RPMI7951 (cell line): ENCODE measurements around the gene SNX9. TPM values are rescaled to one million over a fixed set of nuclear protein-coding genes. Genes with fewer than 3 reads are reported as not detected.

Experiments used
- DNase-seq: peaks from one replicate; pipeline ENCODE4 v3.0.0-alpha.2; 2012; ENCODE audit warnings: low read depth
- total RNA-seq: library from RNA; depleted of rRNA; stranded (reverse); fragments of >200 nt; shearing (Covaris generic); gene quantifications from 2 replicates; pipeline ENCODE4 v1.2.3, GENCODE V29; 2014

The SNX9 gene
- total RNA-seq, 1 experiment from 2014 or later, result 36.8 TPM

GRCh38 chr6:157978021-157978783 is 155.2 kb downstream of the SNX9 start:
- no peak for DNase-seq

GRCh38 chr6:157980288-157981131 is 157.5 kb downstream of the SNX9 start:
- DNase-seq, result no peak

GRCh38 chr6:157981132-157981394 is 158.0 kb downstream of the SNX9 start:
- DNase-seq, result no peak

GRCh38 chr6:157981395-157982101 is 158.5 kb downstream of the SNX9 start, which contains the start of gene SYNJ2:
Gene SYNJ2 (plus strand): TSS chr6:157981863. CDS start chr6:157981962, 99 bp downstream.
- peak; percentile 85 for DNase-seq

GRCh38 chr6:157982102-157982562 is 159.1 kb downstream of the SNX9 start:
- peak; percentile 31 for DNase-seq

GRCh38 chr6:157982563-157983405 is 159.7 kb downstream of the SNX9 start:
- DNase-seq, result peak; percentile 73

GRCh38 chr6:157983406-157984119 is 160.5 kb downstream of the SNX9 start:
- peak; percentile 42 for DNase-seq

GRCh38 chr6:157984128-157984527 is 161.1 kb downstream of the SNX9 start:
- DNase-seq, result no peak

GRCh38 chr6:157984686-157985225 is 161.7 kb downstream of the SNX9 start:
- DNase-seq, result no peak

DNA sequence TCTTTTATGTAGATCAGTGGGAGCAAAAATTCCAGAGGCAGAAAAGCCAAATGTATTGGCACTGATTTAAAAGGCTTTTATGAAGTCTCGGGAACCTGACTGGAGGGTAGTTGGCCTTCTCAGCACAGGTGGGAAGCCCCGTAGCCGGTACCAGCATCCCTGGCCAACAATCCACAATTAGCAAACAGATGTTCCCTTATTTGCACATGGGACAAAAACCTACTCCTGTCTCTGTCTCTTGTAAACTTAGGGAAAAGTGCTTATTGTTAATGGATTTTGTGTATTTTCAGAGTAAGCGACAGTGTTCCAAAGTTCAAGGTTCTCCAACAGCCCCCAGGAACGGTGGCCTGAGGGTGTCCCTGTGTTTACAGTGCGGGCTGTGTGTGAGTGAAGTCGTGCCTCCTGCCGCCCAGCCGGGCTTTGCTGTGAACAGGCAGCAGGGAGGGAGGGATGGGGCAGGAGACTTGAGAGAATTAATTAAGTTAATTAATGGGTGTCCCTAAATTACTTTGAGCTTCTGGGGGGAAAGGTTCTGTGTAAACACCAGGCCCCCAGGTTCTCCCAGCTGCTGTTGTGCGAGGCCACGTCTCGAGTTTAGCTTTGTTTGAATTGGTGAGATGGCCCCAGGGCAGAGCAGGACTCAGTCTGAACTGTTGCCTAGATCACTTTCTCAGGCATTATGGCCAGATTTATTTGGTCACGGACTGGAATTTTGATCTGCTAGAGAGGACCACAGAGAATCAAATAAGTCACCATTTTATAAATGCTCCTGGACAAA is 162.5 kb downstream of the SNX9 start:
- peak; percentile 80 for DNase-seq

DNA sequence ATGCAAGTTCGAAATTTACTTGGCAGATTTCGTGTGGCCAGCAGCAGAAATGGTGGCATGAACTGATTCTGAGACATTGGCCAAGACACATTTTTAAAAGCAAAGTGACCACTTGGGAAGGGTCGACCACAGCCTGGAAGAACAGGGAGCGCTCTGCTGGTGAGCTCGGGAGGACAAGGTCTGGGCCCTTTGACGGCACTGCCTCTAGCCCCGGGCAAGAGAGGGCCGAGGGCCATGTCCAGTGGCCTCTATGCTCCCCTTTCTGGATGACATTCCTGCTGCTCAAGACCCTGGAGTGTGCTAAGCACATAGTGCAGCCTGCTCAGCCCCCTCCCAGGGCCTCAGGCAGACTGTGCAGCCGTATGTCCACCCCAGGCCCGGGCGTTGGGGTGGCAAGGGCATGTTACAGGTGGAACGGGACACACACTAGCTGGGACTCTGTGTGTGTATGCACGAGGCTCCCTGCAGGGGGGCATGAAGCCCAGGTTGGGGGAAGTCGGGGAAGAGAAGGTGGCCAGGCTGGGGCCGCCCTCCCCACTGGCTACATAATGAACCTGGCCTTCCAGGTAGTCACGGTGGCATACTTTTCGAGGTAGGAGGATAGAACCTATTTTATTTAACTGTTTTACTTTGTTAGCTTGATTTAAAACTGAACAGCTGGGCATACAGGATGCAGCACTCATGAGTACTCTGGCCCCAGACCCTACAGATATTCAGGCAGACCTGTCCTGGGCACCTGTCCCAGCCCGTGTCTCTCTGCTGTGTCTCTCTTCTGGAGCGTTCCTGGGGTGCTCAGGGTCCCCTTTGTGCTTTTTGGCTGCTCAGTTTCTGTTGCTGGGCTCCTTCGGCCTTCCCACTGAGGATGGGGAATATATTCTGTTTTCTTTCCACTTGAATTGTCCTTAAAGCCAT is 165.0 kb downstream of the SNX9 start:
- DNase-seq, result no peak

DNA sequence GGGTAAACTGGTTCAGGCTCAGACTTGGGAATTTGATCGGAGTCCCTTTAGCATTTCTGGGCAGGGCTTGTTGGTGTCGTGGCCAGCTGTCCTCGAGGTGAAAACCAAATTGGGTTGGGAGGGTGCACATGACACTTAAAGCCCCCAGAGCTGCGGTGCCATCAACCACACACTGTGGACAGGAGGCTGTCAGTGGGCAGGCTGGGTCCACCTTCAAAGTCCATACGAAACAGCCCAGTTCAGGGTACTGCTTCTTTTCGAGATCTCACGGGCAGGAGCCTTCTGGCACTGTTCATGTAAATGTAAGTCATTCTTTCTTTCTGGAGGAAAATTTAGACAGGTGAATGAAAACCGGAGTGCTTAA is 165.6 kb downstream of the SNX9 start:
- DNase-seq, result no peak

GRCh38 chr6:157989541-157990289 is 166.7 kb downstream of the SNX9 start:
- DNase-seq, result peak; percentile 99

GRCh38 chr6:157990321-157991066 is 167.4 kb downstream of the SNX9 start:
- DNase-seq, result peak; percentile 95

GRCh38 chr6:157991067-157991432 is 168.0 kb downstream of the SNX9 start:
- DNase-seq, result no peak

GRCh38 chr6:157993076-157993475 is 170.0 kb downstream of the SNX9 start:
- no peak for DNase-seq

DNA sequence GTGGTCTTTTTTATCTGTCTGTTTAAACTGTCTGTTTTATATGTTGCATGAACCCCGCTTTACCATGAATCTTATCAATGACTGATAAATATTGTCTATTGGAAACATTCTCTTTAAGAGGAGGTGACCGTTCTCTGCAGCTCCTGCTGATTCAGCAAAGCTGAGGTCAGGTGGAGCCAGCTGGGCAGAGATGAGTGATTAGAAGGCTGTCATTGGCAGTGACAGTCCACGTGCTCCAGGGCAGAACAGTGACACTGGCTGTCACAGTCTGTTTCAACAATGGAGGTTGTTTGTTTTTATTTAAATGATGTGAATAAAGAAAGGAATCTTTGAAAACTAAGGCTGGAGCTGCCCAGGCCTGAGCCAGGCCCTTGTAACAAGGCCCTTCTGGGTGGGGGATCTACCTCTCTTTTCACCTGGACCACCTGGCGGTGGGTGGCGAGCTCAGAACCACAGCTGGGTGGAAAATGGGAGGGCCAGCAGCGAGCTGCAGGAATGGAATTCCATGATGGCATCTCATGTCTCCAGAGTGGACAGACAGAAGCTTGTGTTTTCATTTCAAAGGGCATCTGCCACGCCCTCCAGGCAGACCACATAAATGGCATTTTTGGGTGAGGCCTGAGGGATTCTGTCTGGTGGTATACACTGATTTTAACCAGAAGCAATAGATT is 171.2 kb downstream of the SNX9 start:
- DNase-seq, result peak; percentile 36
